ENCODE data around the gene SNX25.

The SNX25 gene

DNA sequence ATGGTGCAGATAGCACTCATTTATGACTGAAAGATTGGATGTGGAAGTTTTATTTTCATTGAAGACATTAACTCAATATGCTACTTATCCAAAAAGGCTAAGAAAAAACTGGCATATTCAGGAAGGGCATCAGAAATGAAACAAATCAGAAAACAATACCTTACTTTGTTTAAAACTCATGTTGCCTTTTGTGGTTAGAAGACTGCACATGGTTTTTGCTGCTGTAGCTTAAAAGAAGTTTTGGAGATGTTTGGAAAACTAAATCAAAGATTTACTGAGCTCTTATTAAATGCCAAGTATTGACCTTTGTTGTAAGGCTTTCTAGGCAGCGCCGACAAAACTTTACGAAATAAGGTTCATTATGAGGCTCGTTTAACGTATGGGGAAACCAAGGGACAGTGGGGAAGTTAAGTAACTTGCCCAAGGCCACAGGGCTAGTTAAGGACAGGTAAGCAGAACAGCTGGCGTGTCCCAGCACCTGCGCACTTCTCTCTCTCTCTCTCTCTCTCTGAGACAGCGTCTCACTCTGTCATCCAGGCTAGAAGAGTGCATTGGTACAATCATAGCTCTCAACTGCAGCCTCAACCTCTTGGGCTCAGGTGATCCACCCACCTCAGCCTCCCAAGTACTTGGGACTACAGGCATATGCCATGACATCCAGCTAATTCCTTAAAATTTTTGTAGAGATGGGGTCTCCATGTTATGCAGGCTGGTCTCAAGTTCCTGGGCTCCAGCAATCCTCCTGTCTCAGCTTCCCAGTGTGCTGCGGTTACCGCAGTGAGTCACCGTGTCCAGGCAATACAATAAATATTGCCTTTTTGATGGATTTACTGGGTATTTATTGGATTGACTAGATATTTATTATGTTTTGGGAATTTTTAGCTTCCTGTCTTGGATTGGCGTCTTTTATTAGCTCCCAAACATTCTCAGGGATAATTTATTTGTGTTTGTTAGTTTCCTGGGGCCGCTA is 170.2 kb downstream of the SNX25 start:
- no peak for DNase-seq (ENCODE audit: low read depth in 2 of 2)

DNA sequence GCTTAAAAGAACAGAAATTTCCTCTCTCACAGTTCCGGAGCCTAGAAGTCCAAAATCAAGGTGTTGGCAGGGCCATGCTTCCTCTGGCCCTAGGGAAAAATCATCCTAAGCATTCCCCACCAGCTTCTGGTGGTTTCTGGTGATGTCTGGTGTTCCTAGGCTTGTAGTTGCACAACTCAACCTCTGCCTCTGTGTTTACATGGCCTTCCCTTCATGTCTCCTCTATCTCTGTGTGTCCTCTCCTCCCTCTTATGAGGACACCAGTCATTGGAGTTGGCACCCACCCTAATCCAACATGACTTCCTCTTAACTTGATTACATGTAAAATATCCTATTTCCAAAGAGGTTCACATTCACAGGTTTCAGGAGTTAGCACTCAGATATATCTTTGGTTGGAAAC is 170.9 kb downstream of the SNX25 start:
- no peak for DNase-seq (ENCODE audit: low read depth in 2 of 2)

DNA sequence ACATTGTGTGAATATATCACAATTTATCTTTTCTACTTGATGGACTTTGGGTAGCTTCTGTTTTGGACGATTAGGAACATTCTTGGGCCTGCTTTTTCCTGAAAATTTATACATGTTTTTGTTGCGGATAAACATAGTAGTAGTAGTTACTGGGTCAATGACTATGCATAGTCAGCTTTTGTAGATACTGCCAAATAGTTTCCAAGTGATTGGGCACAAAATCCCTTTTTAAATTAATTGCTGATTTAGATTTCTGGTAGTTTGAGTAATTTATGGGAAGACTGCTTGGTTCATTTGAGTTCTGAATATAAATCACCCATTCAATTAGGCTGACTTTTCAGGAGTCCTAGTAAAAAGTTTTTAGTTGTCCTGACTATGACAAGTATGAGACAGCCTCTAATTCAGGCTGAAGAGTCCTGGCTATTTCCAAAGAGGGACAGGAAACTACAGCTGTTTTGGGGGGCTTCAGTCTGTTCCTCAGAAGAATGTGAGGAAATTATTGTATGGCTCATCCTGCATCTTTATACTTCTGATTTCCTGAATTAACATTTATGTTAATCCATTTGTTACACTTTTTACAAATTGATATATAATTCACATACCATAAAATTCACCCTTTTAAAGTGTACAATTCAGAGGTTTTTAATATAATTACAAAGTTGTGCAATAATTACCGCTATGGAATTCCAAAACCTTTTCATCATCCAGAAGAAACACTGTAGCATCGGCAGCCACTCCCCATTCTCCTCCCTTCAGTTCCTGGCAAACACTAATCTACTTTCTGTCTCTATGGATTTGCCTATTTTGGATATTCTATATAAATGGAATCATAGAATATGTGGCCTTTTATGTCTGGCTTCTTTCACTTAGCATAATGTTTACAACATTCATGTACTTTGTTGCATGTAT is 172.1 kb downstream of the SNX25 start:
- no peak for DNase-seq (ENCODE audit: low read depth in 2 of 2)

DNA sequence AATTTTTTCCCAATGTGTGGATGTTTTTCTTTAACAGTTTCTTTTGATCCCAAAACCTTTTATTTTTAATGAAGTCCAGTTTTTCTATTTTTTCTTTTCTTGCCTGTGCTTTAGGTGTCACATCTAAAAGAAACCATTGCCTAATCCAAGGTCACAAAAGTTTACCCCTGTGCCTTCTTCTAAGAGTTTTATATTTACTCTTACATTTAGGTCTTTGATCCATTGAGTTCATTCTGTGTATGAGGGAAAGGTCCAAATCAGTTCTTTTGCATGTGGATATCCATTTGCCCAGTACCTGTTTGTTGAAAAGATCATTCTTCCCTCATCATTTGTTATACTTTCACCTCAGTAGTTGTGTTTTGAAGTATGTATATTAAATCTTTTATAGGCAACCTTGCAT is 173.4 kb downstream of the SNX25 start:
- DNase-seq (ENCODE audit: low read depth in 2 of 2), result no peak

DNA sequence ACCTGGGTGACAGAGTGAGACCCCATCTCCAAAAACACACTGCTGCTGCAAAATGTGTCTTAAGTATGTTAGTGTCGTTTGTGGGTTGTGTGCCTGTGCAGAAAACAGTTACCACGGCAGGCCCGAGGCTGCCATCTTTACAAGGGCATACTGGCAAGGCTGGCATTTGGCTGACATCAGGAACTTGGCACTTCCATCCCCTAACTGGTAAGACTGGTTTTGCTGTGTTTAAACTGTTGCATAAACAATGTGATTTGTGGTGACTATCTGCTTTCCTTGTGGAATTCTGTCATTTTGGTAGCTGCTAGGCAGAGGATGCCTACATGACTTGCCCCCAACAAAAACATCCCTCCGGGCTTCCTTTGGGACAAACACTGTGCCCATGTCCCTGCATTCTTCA is 174.1 kb downstream of the SNX25 start:
- no peak for DNase-seq (ENCODE audit: low read depth in 2 of 2)

DNA sequence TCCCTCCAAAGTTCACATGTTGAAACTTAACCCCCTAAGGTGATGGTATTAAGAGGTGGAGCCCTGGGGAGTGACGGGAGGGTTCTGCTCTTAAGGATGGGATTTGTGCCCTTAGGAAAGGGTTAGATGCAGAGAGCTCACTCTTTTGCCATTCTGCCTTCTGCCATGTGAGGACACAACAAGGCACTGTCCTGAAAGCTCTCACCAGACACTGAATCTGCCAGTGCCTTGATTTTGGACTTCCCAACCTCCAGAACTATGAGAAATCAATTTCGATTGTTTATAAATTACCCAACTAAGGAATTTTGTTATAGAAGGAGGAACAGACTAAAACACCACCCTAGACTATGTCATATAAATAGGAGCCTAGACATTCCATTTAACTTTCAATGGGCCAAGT is 174.7 kb downstream of the SNX25 start:
- DNase-seq (ENCODE audit: low read depth in 2 of 2), result no peak

DNA sequence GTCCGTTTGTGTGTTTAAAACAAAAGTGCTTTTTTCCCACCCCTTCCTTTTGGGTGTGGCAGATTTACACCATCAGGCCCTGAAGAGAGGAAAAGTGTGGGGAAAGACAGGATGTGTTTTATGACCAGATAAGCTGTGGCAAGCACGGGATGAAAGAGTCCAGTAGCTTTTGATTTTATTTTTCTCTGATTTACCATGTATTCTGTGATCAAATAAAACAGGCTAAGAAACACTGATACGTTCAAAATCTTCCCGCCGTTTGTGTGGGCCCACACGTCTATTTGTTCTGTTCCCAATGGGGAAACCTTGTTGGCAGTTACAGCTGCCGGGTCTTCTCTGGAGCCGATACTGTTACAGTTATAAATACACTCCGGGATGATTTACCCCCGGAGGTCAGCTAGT is 175.5 kb downstream of the SNX25 start:
- no peak for DNase-seq (ENCODE audit: low read depth in 2 of 2)

DNA sequence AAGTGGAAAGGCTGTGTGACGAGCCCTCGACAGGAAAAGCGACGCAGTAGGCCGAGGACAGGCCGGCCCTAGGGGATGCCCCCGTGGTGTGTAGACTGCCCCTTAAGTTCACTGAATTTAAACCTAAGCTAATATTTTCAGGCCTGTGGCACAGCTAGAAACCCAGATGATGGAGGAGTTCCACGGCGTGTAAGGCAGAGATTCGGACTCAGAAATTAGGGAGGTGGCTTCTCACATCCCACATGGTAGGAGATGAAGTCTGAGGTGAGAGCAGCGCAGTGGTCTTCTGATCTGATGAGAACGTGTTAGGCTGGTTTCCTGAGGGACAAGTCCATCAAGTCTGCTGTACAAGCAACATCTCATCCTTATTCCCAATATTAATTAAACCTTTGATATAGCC is 178.6 kb downstream of the SNX25 start:
- DNase-seq (ENCODE audit: low read depth in 2 of 2), result no peak

DNA sequence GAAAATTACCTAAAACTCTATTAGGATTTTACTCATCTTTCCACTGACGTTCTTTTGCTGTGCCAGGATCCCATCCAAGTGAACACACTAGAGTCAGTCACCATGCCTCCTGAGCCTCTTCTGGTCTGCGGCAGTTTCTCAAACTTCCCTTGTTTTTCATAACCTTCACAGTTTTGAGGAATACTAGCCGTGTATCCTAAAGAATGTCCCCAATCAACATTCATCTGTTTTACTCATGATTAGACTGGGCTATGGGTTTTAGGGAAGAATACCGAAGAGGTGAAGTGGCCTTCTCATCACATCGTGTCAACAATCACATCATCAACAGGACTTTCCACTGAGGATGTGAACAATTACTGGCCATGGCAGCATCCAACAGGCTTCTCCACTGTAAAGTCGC is 181.5 kb downstream of the SNX25 start:
- no peak for DNase-seq (ENCODE audit: low read depth in 2 of 2)

DNA sequence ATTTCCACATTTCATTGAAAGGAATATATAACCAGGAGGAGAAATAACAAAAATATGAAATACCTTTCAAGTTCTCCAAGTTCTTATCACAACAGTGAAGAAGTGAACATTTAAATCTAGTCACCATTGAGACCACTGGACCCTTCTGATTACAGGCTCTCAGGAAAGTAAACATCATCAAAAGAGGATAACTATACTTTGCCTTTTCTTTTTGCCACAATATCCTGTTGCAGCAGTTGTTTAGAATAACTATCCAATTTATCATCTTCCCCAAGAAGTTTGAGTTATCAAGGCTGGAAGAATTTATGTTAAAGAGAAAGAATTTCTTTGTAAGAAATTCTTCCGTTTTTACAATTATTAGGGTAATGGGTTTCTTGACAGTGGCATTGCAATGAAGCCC is 182.8 kb downstream of the SNX25 start:
- DNase-seq (ENCODE audit: low read depth in 2 of 2), result no peak

DNA sequence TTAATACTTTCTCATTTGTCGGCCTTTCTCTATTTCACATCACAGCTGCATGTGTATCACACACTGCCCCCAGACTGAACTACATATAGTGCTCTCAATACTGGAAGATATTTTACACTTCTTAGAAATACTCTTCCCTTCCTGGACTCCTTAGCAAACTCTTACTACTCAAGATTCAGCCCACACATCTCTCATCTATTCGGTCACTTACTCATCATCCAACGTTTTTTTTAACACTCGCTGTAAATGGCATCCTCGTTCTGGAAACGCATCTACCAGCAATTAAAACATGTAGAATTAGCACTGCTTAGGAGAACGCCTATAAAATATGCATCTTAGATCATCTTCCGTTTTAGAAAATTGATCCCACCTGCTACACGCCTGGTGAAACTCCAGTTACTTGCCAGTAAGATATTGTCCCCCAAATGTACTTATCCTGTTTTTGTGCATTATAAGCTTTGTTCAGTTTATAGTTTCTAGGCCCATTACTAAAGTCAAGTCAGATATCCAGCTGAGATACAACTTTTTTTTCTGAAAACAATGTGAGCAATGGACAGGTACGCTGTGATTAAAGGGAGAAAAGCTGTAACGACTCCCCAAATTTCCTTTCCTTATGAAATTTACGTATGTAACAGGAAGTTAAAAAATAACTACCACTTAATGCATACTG is 185.3 kb downstream of the SNX25 start:
- DNase-seq (ENCODE audit: low read depth in 2 of 2), result no peak

DNA sequence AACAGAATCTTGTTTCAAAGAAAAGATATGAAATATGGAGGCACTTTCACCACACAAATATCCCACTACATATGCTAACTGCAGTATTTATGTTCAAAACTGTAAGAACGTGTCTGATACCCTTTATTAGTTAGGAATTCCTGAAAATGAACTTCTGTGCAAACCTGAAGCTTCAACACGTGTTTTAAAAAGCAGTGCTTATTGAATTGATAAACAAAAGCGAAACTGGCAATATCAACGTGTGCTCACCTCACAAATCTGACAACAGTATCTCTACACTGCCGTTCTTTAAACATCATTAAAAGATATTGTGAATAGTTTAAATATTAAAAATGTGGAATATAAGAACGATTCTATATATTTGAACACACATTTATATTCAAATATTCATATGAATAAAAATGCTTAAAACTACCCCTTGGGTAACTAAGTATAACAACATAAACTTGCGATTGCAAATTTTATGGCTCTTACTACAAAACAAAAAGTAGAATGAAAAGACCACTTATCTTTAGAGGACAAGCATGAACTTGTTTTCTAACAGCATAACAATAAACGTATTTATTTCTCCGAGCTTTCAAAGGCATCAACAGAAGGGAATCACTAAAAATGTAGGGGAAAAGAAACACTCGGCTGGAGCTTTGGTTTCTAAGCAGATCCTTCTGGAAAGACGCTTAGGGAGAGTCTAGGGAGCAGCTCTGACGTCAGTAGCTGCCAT is 186.0 kb downstream of the SNX25 start, which contains the start of gene LRP2BP:
TSS of gene LRP2BP (minus strand) at position 687 of the 718 bp plus-strand sequence. CDS start 17,738 bp downstream, outside the sequence.
- no peak for DNase-seq (ENCODE audit: low read depth in 2 of 2)

DNA sequence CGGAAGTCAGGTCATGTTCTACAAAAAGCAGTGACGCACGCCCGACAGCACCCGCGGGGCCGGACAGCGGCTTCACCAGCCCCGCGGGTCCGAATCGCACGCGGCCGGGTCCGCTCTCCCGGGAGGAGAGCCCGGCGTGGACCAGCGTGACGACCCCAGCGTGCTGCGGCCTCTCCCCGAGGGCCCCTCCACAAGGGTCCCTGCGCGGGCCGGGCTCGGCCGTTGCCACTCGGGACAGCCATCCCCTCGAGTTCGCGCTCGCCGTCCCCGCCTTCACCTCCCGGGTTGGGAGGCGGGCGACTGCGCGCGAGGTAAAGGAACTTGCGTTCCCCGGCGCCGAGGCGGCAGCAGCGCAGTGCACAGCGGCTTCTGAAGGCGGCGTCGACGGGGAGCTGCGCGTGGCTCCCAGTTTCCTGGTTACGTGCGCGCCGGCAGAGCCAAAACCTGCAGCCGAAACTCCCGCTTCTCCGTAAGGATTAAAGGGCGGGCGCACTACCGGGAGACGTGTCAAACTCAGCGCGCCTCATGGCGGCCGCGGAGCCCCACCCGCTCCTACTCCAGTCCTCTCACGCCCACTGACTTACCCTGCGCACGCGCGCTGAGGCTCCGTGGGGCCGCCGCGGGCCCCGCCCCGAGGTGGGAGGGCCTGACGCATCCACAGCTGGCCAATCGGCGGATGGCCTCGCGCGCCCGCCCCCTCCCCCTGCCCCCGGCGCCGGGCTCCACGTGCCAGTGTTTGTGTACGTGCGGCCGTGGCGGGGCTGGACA is 186.7 kb downstream of the SNX25 start:
- peak; percentile 91 to 95 for DNase-seq (ENCODE audit: low read depth in 2 of 2)

DNA sequence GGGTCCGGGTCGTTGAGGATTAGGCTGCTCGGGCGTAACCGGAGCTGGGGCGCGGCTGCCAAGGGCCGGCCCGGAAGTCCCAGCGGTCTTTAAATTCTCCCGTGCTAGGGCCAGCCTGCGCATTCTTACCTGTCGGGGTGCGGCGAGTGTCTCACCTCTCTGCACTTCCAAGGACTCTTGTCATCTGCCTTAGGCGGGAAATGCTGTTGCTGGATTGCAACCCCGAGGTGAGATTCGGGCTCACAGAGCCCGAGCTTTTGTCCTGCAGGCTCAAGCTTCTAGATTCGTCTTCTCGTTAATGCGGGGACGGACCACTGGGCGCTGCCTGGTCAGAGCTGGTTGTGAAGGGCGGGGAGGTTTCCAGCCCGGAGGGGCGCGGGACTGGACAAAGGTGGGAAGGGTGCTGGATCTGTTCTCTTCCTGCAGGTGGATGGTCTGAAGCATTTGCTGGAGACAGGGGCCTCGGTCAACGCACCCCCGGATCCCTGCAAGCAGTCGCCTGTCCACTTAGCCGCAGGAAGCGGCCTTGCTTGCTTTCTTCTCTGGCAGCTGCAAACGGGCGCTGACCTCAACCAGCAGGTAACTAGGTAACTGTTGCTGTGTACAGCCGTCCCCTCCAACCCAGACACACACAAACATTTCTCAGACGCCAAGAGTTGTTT is 187.5 kb downstream of the SNX25 start, which contains the start of gene ANKRD37:
TSS of gene ANKRD37 (plus strand) at position 118 of the 662 bp plus-strand sequence. CDS start at position 201, 83 bp downstream.
- DNase-seq (ENCODE audit: low read depth in 2 of 2), result no peak

DNA sequence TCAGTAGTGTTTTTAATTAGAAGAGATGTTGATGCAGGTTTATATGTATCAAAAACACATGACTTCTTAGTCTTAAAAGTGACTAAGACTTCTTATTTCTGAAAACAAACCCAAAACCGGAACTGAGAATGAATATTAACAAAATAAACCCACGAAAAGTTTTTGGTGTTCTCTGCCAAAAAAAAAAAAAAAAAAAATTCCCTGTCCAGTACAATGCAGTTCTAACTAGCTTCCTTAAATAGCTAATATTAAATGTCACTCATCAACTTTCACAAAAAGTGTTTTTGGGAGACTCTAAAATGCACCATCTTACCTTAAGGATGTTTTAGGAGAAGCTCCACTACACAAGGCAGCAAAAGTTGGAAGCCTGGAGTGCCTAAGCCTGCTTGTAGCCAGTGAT is 189.2 kb downstream of the SNX25 start:
- no peak for DNase-seq (ENCODE audit: low read depth in 2 of 2)

DNA sequence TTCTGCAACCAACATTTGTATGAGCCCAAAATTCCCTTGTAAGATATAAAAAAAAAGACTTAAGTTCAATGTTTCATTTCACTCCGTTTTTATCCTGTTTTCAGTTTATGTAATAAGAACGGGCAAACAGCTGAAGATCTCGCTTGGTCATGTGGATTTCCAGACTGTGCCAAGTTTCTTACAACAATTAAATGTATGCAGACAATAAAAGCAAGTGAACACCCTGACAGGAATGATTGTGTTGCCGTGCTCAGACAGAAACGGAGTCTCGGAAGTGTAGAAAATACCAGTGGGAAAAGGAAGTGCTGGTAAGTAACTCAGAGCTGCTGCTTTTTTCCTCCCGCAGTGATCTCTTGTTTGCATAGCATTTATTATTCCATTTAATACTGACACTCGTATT is 190.1 kb downstream of the SNX25 start:
- DNase-seq (ENCODE audit: low read depth in 2 of 2), result no peak

DNA sequence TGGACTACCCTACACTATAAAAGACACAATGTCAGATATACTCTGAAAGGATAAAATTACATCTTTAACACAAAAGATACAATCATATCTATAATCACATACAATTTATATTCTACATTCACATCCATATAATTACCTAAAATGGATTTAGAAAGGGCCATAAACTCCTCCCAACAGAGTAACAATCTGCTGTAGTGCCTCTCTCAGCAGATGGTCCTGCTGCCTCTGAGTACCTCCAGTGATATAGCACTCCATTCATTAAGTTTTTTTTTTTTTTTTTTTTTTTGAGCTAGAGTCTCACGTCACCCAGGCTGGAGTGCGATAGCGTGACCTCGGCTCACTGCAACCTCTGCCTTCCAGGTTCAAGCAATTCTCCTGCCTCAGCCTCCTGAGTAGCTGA is 194.6 kb downstream of the SNX25 start:
- no peak for DNase-seq (ENCODE audit: low read depth in 2 of 2)

DNA sequence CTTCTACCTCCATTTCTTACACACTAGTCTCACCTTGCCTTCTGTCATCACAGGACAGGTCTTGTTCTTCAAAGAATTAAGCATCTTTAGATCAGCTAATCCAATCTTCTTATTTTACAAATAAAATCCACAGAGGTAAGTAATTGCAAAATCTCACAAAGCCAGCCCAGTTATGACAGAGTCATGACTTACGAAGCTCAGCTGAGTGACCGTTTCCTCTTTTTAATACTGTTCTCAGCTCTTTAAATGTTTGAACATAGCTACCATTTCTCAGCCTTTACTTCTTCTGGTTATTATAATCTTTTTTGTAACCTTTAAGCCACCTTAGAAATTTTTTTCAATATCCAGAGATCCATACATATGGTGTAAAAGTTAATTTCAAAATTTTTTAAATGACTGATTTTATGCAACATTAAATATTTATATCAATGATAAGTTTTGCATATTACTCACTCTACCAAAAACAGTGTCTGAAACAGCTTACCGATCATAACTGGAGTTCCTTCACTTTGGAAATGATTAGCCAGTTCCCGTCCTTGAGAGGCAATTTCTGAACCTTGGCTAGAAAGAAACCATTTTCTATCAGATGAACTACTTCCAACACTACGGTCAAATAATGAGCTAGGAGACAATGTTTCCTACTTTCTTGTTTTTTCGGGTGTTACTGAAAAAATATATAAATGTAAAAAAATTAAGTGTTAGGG is 196.1 kb downstream of the SNX25 start:
- DNase-seq (ENCODE audit: low read depth in 2 of 2), result no peak

DNA sequence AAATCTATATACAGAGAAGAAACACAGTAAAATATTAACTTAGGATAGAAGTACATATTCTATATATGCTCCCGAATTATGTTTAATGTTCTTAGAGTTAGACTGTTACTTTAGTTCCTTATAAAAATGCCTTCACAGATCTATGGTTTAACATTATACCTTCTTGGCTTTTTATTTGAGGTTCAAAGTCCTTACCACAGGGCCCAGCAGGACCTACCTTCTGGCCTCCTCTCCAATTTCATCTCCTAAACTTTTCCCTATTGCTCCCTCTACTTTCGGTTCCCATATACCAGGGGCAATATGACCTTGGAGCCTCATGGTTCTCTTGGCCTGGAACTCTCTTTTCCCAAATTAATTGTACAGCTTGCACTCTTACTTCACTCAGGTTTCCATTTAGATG is 199.0 kb downstream of the SNX25 start:
- DNase-seq (ENCODE audit: low read depth in 2 of 2), result no peak
